HG02870 (cell line): Measurements from ENCODE around the gene SREBF1.
A peak's percentile ranks its signal among the peaks of the same experiment; 100 is the strongest.

ENCODE experiments used
- ATAC-seq: cut with Tn5 transposase; IDR thresholded peaks from one replicate; pipeline ENCODE4 v1.9.1; 2021; ENCODE audit warnings: mild to moderate bottlenecking, moderate library complexity; ENCODE audit not compliant: unreplicated experiment

The SREBF1 gene

GRCh38 chr17:17766077-17766743 lies 70.6 kb downstream of the SREBF1 start:
- peak; percentile 63 for ATAC-seq

GRCh38 chr17:17765359-17766076 lies 71.3 kb downstream of the SREBF1 start:
- no peak for ATAC-seq

DNA sequence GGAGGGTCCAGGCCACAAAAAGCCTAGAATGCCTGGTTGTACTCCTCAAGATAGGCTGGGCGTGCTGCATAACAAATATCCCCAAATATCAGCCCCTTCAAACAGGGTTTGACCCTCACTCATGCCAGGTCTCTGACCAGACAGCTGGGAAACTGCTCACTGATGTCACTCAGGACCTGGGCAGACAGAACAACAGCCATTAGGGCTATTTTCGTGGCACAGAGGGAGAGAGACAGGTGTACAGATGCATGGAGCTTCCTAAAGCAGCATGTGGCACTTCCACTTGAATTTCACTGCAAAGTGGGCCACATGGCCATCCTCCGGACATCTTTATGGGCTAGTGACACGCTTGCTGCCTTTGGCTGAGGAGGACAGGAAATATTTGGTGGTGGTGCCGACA lies 73.1 kb downstream of the SREBF1 start:
- ATAC-seq = no peak

DNA sequence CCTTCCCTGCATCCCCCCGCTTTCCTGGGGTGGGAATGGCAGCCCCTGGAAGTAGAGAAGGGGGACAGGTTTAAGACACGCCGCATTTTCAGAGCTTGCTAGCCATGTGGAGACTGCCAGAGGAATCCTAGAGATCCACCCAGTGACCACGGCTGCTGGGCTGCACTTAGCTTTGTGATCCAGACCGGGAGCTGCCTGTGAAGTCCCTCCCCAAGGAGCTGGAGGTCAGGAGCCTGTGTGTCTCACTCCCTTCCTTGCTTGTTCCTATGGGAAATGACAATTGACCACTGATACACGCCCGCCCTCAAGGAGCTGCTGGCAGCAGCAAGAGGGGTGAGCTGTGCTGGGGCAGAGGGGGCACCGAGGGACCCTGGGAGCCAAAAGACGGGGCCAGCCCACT lies 73.7 kb downstream of the SREBF1 start:
- ATAC-seq = no peak

- no peak for ATAC-seq
Measured at GRCh38 chr17:17762744-17763105, 74.1 kb downstream of the SREBF1 start.
